Mammary epithelial cell (primary cell): Measurements from ENCODE around the gene ZBTB46.

Experiments
- EZH2 ChIP-seq: IDR thresholded peaks from 2 replicates; pipeline ENCODE4 v1.6.1; 2012; ENCODE audit warnings: low read length, inconsistent platforms, borderline replicate concordance
- TF ChIP-seq, protein P1 (sequence below), 2 donors: IDR thresholded peaks in 1 of 2; conservative IDR thresholded peaks in 1 of 2; 2 replicates each; pipeline ENCODE4 v1.5.1; 2011 to 2012; ENCODE audit warnings: inconsistent platforms in 2 of 2, low read length in 2 of 2, mild to moderate bottlenecking in 2 of 2, control low read depth in 1 of 2, low read depth in 1 of 2; ENCODE audit not compliant: insufficient read depth in 1 of 2; ENCODE audit errors: extremely low read depth in 1 of 2

DNA sequence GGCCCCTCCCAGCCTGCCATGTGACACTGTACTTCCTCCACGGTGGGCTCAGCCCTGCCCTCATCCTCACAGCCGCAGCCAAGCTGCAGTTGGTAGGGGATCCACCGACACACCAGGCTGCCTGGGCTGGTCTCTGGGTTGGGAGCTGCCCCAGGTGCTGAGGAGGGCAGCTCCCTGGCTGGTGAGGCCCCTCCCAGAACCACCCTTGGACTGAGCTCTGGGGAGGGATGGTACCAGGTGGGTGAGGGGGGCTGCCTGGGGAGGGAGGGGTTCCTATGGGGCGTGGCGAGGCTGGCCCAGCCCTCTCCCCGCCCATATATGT is 134.8 kb downstream of the ZBTB46 start:
- TF ChIP-seq, protein P1, sequence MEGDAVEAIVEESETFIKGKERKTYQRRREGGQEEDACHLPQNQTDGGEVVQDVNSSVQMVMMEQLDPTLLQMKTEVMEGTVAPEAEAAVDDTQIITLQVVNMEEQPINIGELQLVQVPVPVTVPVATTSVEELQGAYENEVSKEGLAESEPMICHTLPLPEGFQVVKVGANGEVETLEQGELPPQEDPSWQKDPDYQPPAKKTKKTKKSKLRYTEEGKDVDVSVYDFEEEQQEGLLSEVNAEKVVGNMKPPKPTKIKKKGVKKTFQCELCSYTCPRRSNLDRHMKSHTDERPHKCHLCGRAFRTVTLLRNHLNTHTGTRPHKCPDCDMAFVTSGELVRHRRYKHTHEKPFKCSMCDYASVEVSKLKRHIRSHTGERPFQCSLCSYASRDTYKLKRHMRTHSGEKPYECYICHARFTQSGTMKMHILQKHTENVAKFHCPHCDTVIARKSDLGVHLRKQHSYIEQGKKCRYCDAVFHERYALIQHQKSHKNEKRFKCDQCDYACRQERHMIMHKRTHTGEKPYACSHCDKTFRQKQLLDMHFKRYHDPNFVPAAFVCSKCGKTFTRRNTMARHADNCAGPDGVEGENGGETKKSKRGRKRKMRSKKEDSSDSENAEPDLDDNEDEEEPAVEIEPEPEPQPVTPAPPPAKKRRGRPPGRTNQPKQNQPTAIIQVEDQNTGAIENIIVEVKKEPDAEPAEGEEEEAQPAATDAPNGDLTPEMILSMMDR (conservative IDR thresholded peaks at IDR 0.05 in 1 of 2, IDR thresholded peaks at IDR 0.05 in 1 of 2; ENCODE audit: extremely low read depth in 1 of 2, insufficient read depth in 1 of 2, low read depth in 1 of 2, low read length in 2 of 2): no peak
- no peak for TF ChIP-seq EZH2
